ENCODE data around the gene SLC38A5. TPM values are rescaled to one million over a fixed set of nuclear protein-coding genes. Genes with fewer than 3 reads are reported as not detected.

SLC38A5 gene
- total RNA-seq, 1 experiment from 2014 or later: 0.46 TPM

- no peak overlapping the region for H3K27ac ChIP-seq
- DNase-seq: no peak
- no peaks in the 10 kb centered on the region for H3F3A ChIP-seq (ENCODE audit: insufficient read depth, low read depth)
- no peaks in the 10 kb centered on the region for H3K36me3 ChIP-seq (ENCODE audit: low read depth)
- POLR2A ChIA-PET (ENCODE audit: unreplicated experiment): no interaction called here
- no peak overlapping the region for H2AFZ ChIP-seq
- H3K4me3 ChIP-seq: no peak overlapping the region
- no peak overlapping the region for H3K4me2 ChIP-seq
- CTCF ChIA-PET: no interaction called here
- no peak for TF ChIP-seq EZH2 (IDR thresholded peaks at IDR 0.05; ENCODE audit: low read depth)
- no peaks in the 10 kb centered on the region for H3K9me2 ChIP-seq (ENCODE audit: insufficient read depth)
- no peaks in the 10 kb centered on the region for H3K9me3 ChIP-seq (ENCODE audit: insufficient read depth, low read depth)
- BruUV-seq (replicated peaks): no TSS peak
- H3K4me1 ChIP-seq (replicated peaks; ENCODE audit: insufficient read depth): no peaks in the 10 kb centered on the region
- H4K20me1 ChIP-seq (ENCODE audit: insufficient read depth): no peaks in the 10 kb centered on the region
- intact Hi-C loops (cut with micrococcal nuclease; ENCODE audit: unreplicated experiment): no loop called here
- H3K79me2 ChIP-seq (ENCODE audit: low read depth): no peaks in the 10 kb centered on the region
- H3K27me3 ChIP-seq (ENCODE audit: insufficient read depth, low read depth): no peaks in the 10 kb centered on the region
These were observed 44.2 kb upstream of the SLC38A5 start for GRCh38 chrX:48514126-48514806.

GRCh38 chrX:48513670-48514069, 43.6 kb upstream of the SLC38A5 start:
- H3K27me3 ChIP-seq (ENCODE audit: insufficient read depth, low read depth): no peaks in the 10 kb centered on the region
- no peaks in the 10 kb centered on the region for H3K9me3 ChIP-seq (ENCODE audit: insufficient read depth, low read depth)
- DNase-seq: no peak
- TF ChIP-seq, protein P1, sequence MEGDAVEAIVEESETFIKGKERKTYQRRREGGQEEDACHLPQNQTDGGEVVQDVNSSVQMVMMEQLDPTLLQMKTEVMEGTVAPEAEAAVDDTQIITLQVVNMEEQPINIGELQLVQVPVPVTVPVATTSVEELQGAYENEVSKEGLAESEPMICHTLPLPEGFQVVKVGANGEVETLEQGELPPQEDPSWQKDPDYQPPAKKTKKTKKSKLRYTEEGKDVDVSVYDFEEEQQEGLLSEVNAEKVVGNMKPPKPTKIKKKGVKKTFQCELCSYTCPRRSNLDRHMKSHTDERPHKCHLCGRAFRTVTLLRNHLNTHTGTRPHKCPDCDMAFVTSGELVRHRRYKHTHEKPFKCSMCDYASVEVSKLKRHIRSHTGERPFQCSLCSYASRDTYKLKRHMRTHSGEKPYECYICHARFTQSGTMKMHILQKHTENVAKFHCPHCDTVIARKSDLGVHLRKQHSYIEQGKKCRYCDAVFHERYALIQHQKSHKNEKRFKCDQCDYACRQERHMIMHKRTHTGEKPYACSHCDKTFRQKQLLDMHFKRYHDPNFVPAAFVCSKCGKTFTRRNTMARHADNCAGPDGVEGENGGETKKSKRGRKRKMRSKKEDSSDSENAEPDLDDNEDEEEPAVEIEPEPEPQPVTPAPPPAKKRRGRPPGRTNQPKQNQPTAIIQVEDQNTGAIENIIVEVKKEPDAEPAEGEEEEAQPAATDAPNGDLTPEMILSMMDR (conservative IDR thresholded peaks at IDR 0.05): no peak
- H3K4me3 ChIP-seq: no peak overlapping the region
- H3K79me2 ChIP-seq (ENCODE audit: low read depth): no peaks in the 10 kb centered on the region
- H3F3A ChIP-seq (ENCODE audit: insufficient read depth, low read depth): no peaks in the 10 kb centered on the region
- no peak overlapping the region for H2AFZ ChIP-seq
- ChIA-PET POLR2A (ENCODE audit: unreplicated experiment) (no interaction called here), CTCF (no interaction called here)
- intact Hi-C loops (cut with micrococcal nuclease; ENCODE audit: unreplicated experiment): no loop called here
- no TSS peak for BruUV-seq (replicated peaks)
- H3K4me1 ChIP-seq (replicated peaks; ENCODE audit: insufficient read depth): no peaks in the 10 kb centered on the region
- no peaks in the 10 kb centered on the region for H3K9me2 ChIP-seq (ENCODE audit: insufficient read depth)
- no peak overlapping the region for H3K27ac ChIP-seq
- H3K4me2 ChIP-seq: no peak overlapping the region
- no peaks in the 10 kb centered on the region for H4K20me1 ChIP-seq (ENCODE audit: insufficient read depth)
- no peaks in the 10 kb centered on the region for H3K36me3 ChIP-seq (ENCODE audit: low read depth)

DNA sequence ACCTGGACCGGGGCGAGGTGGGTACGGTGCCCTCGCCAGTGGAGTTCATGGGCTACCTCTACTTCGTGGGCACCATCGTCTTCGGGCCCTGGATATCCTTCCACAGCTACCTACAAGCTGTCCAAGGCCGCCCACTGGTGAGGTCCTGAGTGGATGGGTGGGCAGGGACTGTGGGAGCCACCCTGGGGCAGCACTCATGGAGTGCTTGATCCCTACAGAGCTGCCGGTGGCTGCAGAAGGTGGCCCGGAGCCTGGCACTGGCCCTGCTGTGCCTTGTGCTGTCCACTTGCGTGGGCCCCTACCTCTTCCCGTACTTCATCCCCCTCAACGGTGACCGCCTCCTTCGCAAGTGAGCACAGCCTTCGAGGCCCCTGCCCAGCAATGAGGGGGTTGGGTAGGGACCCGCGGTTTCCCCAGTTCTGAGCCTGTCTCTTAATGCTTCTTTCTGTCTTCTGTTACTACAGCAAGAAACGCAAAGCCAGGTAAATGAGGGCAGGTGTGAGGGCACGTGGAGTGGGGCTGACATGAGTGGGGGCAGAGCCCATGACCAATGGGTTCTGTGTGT, 42.4 kb upstream of the SLC38A5 start:
- ChIA-PET CTCF (no interaction called here), POLR2A (ENCODE audit: unreplicated experiment) (no interaction called here)
- Histone ChIP-seq H3K79me2 (ENCODE audit: low read depth) (no peaks in the 10 kb centered on the region), H3K9me2 (ENCODE audit: insufficient read depth) (no peaks in the 10 kb centered on the region), H3K4me3 (no peak overlapping the region), H3F3A (ENCODE audit: insufficient read depth, low read depth) (no peaks in the 10 kb centered on the region), H3K27ac (no peak overlapping the region), H2AFZ (no peak overlapping the region), H3K4me2 (no peak overlapping the region), H3K9me3 (ENCODE audit: insufficient read depth, low read depth) (no peaks in the 10 kb centered on the region), H3K36me3 (ENCODE audit: low read depth) (no peaks in the 10 kb centered on the region), H3K4me1 (replicated peaks; ENCODE audit: insufficient read depth) (no peaks in the 10 kb centered on the region), H4K20me1 (ENCODE audit: insufficient read depth) (no peaks in the 10 kb centered on the region), H3K27me3 (ENCODE audit: insufficient read depth, low read depth) (no peaks in the 10 kb centered on the region)
- no TSS peak for BruUV-seq (replicated peaks)
- DNase-seq: no peak
- intact Hi-C loops (cut with micrococcal nuclease; ENCODE audit: unreplicated experiment): no loop called here
- TF ChIP-seq, protein P1 (conservative IDR thresholded peaks at IDR 0.05): no peak
- no peak for TF ChIP-seq EZH2 (IDR thresholded peaks at IDR 0.05; ENCODE audit: low read depth)

DNA sequence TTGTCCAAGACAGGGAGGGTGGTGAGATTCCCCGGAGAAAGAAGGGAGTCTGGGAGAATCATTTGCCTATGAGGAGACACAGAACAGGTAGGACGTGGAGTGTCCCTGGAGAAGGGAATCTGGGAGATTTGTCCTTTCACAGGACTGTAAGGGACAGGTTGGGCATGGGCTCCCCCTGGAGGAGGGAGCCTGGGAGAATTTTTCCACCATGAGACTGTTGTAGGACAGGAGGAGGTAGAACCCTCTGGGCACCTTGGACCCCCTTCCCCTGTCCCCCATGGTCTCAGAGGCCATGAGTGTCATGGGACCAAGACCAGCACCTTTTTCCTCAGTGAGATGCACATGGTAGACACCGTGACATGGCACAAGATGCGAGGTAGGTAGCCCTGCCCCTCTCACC, 41.5 kb upstream of the SLC38A5 start:
- no TSS peak for BruUV-seq (replicated peaks)
- Histone ChIP-seq H3K36me3 (ENCODE audit: low read depth) (no peaks in the 10 kb centered on the region), H3K27ac (no peak overlapping the region), H3K4me3 (no peak overlapping the region), H3K27me3 (ENCODE audit: insufficient read depth, low read depth) (no peaks in the 10 kb centered on the region), H3K9me3 (ENCODE audit: insufficient read depth, low read depth) (no peaks in the 10 kb centered on the region), H2AFZ (no peak overlapping the region), H3K4me2 (no peak overlapping the region), H3K79me2 (ENCODE audit: low read depth) (no peaks in the 10 kb centered on the region), H3K9me2 (ENCODE audit: insufficient read depth) (no peaks in the 10 kb centered on the region), H3F3A (ENCODE audit: insufficient read depth, low read depth) (no peaks in the 10 kb centered on the region), H4K20me1 (ENCODE audit: insufficient read depth) (no peaks in the 10 kb centered on the region), H3K4me1 (replicated peaks; ENCODE audit: insufficient read depth) (no peaks in the 10 kb centered on the region)
- no peak for DNase-seq
- intact Hi-C loops (cut with micrococcal nuclease; ENCODE audit: unreplicated experiment): loop anchor here (2.0 kb wide), 1 partner anchor 429 kb away; no protein-coding TSS in a partner anchor
- TF ChIP-seq, protein P1 (conservative IDR thresholded peaks at IDR 0.05): peak; percentile 36; the same call in 1 of the 2 replicates
- TF ChIP-seq EZH2 (IDR thresholded peaks at IDR 0.05; ENCODE audit: low read depth): no peak
- ChIA-PET CTCF (no interaction called here), POLR2A (ENCODE audit: unreplicated experiment) (no interaction called here)

Data from PC-9 (cell line).